H9 (cell line): Measurements from ENCODE around the gene DNAAF5. TPM values are rescaled to one million over a fixed set of nuclear protein-coding genes. Genes with fewer than 3 reads are reported as not detected.

ENCODE experiments used
- DNase-seq: peaks from one replicate; pipeline ENCODE4 v3.0.0-alpha.2; 2017
- H2AFZ ChIP-seq: one replicate; pipeline ENCODE4 v1.6.1; 2013; ENCODE audit warnings: mild to moderate bottlenecking, low read length, control low read depth, moderate library complexity
- H2AK5ac ChIP-seq: 2 replicates; pipeline ENCODE4 v1.6.1; 2013; ENCODE audit warnings: low read length, control low read depth, mixed read lengths; ENCODE audit not compliant: insufficient read length
- H2BK120ac ChIP-seq: one replicate; pipeline ENCODE4 v1.6.1; 2013; ENCODE audit warnings: low read depth, mild to moderate bottlenecking, low read length, control low read depth, inconsistent platforms; ENCODE audit not compliant: poor library complexity, severe bottlenecking
- H2BK12ac ChIP-seq: 2 replicates; pipeline ENCODE4 v1.6.1; 2013; ENCODE audit warnings: low read length, control low read depth, mixed read lengths, low read depth; ENCODE audit not compliant: insufficient read length
- H2BK15ac ChIP-seq: 2 replicates; pipeline ENCODE4 v1.6.1; 2013; ENCODE audit warnings: low read depth, low read length, control low read depth
- H2BK20ac ChIP-seq: one replicate; pipeline ENCODE4 v1.6.1; 2013; ENCODE audit warnings: low read depth, mild to moderate bottlenecking, low read length, control low read depth, inconsistent platforms; ENCODE audit not compliant: poor library complexity, severe bottlenecking
- H2BK5ac ChIP-seq: 2 replicates; pipeline ENCODE4 v1.6.1; 2013; ENCODE audit warnings: low read length, control low read depth, mixed read lengths; ENCODE audit not compliant: insufficient read length
- H3K14ac ChIP-seq: 2 replicates; pipeline ENCODE4 v1.6.1; 2013; ENCODE audit warnings: low read length, control low read depth; ENCODE audit not compliant: insufficient read depth
- H3K18ac ChIP-seq: 2 replicates; pipeline ENCODE4 v1.6.1; 2013; ENCODE audit warnings: low read depth, mild to moderate bottlenecking, mixed read lengths, low read length, control low read depth; ENCODE audit not compliant: insufficient read length
- H3K23ac ChIP-seq: 2 replicates; pipeline ENCODE4 v1.6.1; 2013; ENCODE audit warnings: low read length, control low read depth, mixed read lengths, low read depth; ENCODE audit not compliant: insufficient read length
- H3K23me2 ChIP-seq: 2 replicates; pipeline ENCODE4 v1.6.1; 2013; ENCODE audit warnings: low read depth, mild to moderate bottlenecking, mixed read lengths, low read length, control low read depth; ENCODE audit not compliant: insufficient read length, poor library complexity, severe bottlenecking
- H3K27ac ChIP-seq: 2 replicates; pipeline ENCODE4 v1.5.1; 2013; ENCODE audit warnings: low read length, control low read depth, mixed read lengths, low read depth; ENCODE audit not compliant: insufficient read length
- H3K27me3 ChIP-seq: 2 replicates; pipeline ENCODE4 v1.6.1; 2013; ENCODE audit warnings: low read length, control low read depth, inconsistent platforms; ENCODE audit not compliant: insufficient read depth
- H3K4ac ChIP-seq: 2 replicates; pipeline ENCODE4 v1.6.1; 2013; ENCODE audit warnings: low read depth, mild to moderate bottlenecking, control low read depth, inconsistent platforms, low read length, moderate library complexity
- H3K4me1 ChIP-seq: 2 replicates; pipeline ENCODE4 v1.6.1; 2013; ENCODE audit warnings: low read length, control low read depth, inconsistent platforms; ENCODE audit not compliant: insufficient read depth
- H3K4me2 ChIP-seq: 2 replicates; pipeline ENCODE4 v1.6.1; 2013; ENCODE audit warnings: low read length, control low read depth, mixed read lengths; ENCODE audit not compliant: insufficient read length, insufficient read depth
- H3K56ac ChIP-seq: 2 replicates; pipeline ENCODE4 v1.6.1; 2013; ENCODE audit warnings: low read depth, mild to moderate bottlenecking, mixed read lengths, low read length, control low read depth; ENCODE audit not compliant: insufficient read length
- H3K79me1 ChIP-seq: 2 replicates; pipeline ENCODE4 v1.6.1; 2013; ENCODE audit warnings: low read depth, mild to moderate bottlenecking, moderate library complexity, low read length, control low read depth, inconsistent platforms; ENCODE audit not compliant: insufficient read depth, poor library complexity, severe bottlenecking
- H3K79me2 ChIP-seq: 2 replicates; pipeline ENCODE4 v1.6.1; 2013; ENCODE audit warnings: low read length, control low read depth, inconsistent platforms; ENCODE audit not compliant: insufficient read depth
- H3K9ac ChIP-seq: 2 replicates; pipeline ENCODE4 v1.6.1; 2013; ENCODE audit warnings: low read length, control low read depth, mixed read lengths; ENCODE audit not compliant: insufficient read length; ENCODE audit errors: extremely low read depth
- H3K9me3 ChIP-seq: one replicate; pipeline ENCODE4 v1.6.1; 2013; ENCODE audit warnings: low read depth, low read length, inconsistent platforms; ENCODE audit not compliant: control insufficient read depth
- H3T11ph ChIP-seq: one replicate; pipeline ENCODE4 v1.6.1; 2013; ENCODE audit warnings: mild to moderate bottlenecking, low read length, control low read depth, inconsistent platforms
- H4K20me1 ChIP-seq: one replicate; pipeline ENCODE4 v1.6.1; 2013; ENCODE audit not compliant: control insufficient read depth, insufficient read length, insufficient read depth
- H4K5ac ChIP-seq: 2 replicates; pipeline ENCODE4 v1.6.1; 2013; ENCODE audit warnings: low read depth, mild to moderate bottlenecking, mixed read lengths, low read length, control low read depth; ENCODE audit not compliant: insufficient read length
- H4K8ac ChIP-seq: replicated peaks from 2 replicates; pipeline ENCODE4 v1.6.1; 2013; ENCODE audit warnings: low read length, control low read depth, mixed read lengths, low read depth; ENCODE audit not compliant: insufficient read length
- H4K91ac ChIP-seq: 2 replicates; pipeline ENCODE4 v1.6.1; 2013; ENCODE audit warnings: low read depth, mild to moderate bottlenecking, moderate library complexity, mixed read lengths, low read length, control low read depth; ENCODE audit not compliant: insufficient read length
- H3K27ac Mint-ChIP-seq, 3 experiments: 2 replicates in 2 of 3; 3 replicates in 1 of 3; pipeline ENCODE4 v1.8.0; 2020 to 2021; ENCODE audit warnings: mixed read lengths in 3 of 3, mild to moderate bottlenecking in 1 of 3, moderate library complexity in 1 of 3
- H3K27me3 Mint-ChIP-seq: 2 replicates; pipeline ENCODE4 v1.8.0; 2021; ENCODE audit warnings: low read depth, mild to moderate bottlenecking, moderate library complexity, mixed read lengths
- H3K36me3 Mint-ChIP-seq, 3 experiments: 2 replicates in 2 of 3; 3 replicates in 1 of 3; pipeline ENCODE4 v1.8.0; 2020 to 2021; ENCODE audit warnings: low read depth in 3 of 3, mixed read lengths in 3 of 3; ENCODE audit not compliant: insufficient read depth in 1 of 3
- H3K4me1 Mint-ChIP-seq, 2 experiments: 2 replicates each; pipeline ENCODE4 v1.8.0; 2020; ENCODE audit warnings: mixed read lengths in 2 of 2
- H3K4me3 Mint-ChIP-seq, 2 experiments: 2 replicates in 1 of 2; 3 replicates in 1 of 2; pipeline ENCODE4 v1.8.0; 2020 to 2021; ENCODE audit warnings: mild to moderate bottlenecking in 2 of 2, mixed read lengths in 2 of 2, moderate library complexity in 1 of 2
- H3K9me3 Mint-ChIP-seq, 2 experiments: 2 replicates in 1 of 2; 3 replicates in 1 of 2; pipeline ENCODE4 v1.8.0; 2020; ENCODE audit warnings: mild to moderate bottlenecking in 2 of 2, mixed read lengths in 2 of 2, moderate library complexity in 1 of 2
- CTCF ChIP-seq: fragments of 200-600 bp; sonication (generic); conservative IDR thresholded peaks from 3 replicates; pipeline ENCODE4 v1.8.0; 2021; ENCODE audit warnings: antibody characterized with exemption, mild to moderate bottlenecking
- WGBS: extraction: QIAGEN DNeasy Blood & Tissue Kit; methylation state at CpG from one replicate; pipeline ENCODE4 v1.1.7; 2013; ENCODE audit warnings: missing lambda C conversion rate, low lambda C conversion rate, mixed read lengths; ENCODE audit not compliant: insufficient read length; ENCODE audit errors: extremely low coverage; 5-methylcytosine and 5-hydroxymethylcytosine counted together
- total RNA-seq: library from RNA; stranded (reverse); gene quantifications from 2 replicates; pipeline ENCODE4 v1.2.1, GENCODE V29; 2021

The DNAAF5 gene
- total RNA-seq, 1 experiment from 2014 or later = 43.5 TPM

GRCh38 chr7:777728-778078, 51.2 kb downstream of the DNAAF5 start:
- peaks cover 32 to 63% (median 60%) of the 10 kb centered on the region in 3 experiments for H3K36me3 Mint-ChIP-seq
- no peak overlapping the region for H4K91ac ChIP-seq
- no peaks in the 10 kb centered on the region for H3K9me3 Mint-ChIP-seq
- DNase-seq = no peak
- H2AK5ac ChIP-seq = no peak overlapping the region
- H3K4me2 ChIP-seq = no peak overlapping the region
- no peak overlapping the region for H3K18ac ChIP-seq
- H3K9me3 ChIP-seq = no peaks in the 10 kb centered on the region
- TF ChIP-seq CTCF = no peak
- no peaks in the 10 kb centered on the region for H3K23me2 ChIP-seq
- no peaks in the 10 kb centered on the region for H3K79me1 ChIP-seq
- H2BK15ac ChIP-seq = no peak overlapping the region
- H3K56ac ChIP-seq = no peak overlapping the region
- no peak overlapping the region for H3K4me3 Mint-ChIP-seq
- H3K4me1 Mint-ChIP-seq = no peaks in the 10 kb centered on the region
- no CpG with 5 or more reads among the region's 16 CpGs for WGBS
- H2BK120ac ChIP-seq = no peak overlapping the region
- no peak overlapping the region for H3K4ac ChIP-seq
- H2AFZ ChIP-seq = no peak overlapping the region
- H3K79me2 ChIP-seq = no peaks in the 10 kb centered on the region
- no peak overlapping the region for H3K9ac ChIP-seq
- no peak overlapping the region for H4K5ac ChIP-seq
- H3K27ac Mint-ChIP-seq = peak overlapping the region in 1 of 3 experiments; percentile 92; a peak in 3 of 7 replicates
- no peak overlapping the region for H3K14ac ChIP-seq
- no peak overlapping the region for H2BK5ac ChIP-seq
- no peak overlapping the region for H2BK20ac ChIP-seq
- H3K23ac ChIP-seq = no peak overlapping the region
- H4K20me1 ChIP-seq = no peaks in the 10 kb centered on the region
- no peaks in the 10 kb centered on the region for H3K27me3 ChIP-seq
- H4K8ac ChIP-seq = no peak overlapping the region
- H3T11ph ChIP-seq = no peak overlapping the region
- no peaks in the 10 kb centered on the region for H3K27me3 Mint-ChIP-seq
- H3K4me1 ChIP-seq = no peaks in the 10 kb centered on the region
- H2BK12ac ChIP-seq = no peak overlapping the region
- H3K27ac ChIP-seq = no peak overlapping the region
